HepG2 (cell line): ENCODE data around the gene RSRC2. TPM values are rescaled to one million over a fixed set of nuclear protein-coding genes. Genes with fewer than 3 reads are reported as not detected.

Source experiments
- BATF2 ChIP-seq: sonication (generic); formaldehyde crosslinking; IDR thresholded peaks from 2 replicates; pipeline ENCODE4 v1.8.0; 2022; ENCODE audit warnings: mild to moderate bottlenecking, missing genetic modification reagents, moderate library complexity
- CAMTA2 ChIP-seq: sonication (generic); formaldehyde crosslinking; IDR thresholded peaks from 2 replicates; pipeline ENCODE4 v1.4.0; 2020; ENCODE audit warnings: mild to moderate bottlenecking, missing genetic modification reagents, borderline replicate concordance
- CC2D1A ChIP-seq: sonication (generic); formaldehyde crosslinking; IDR thresholded peaks from 2 replicates; pipeline ENCODE4 v1.8.1; 2023; ENCODE audit warnings: mild to moderate bottlenecking, missing genetic modification reagents
- ELF1 ChIP-seq: sonication (generic); formaldehyde crosslinking; IDR thresholded peaks from 2 replicates; pipeline ENCODE4 v1.4.0; 2020; ENCODE audit warnings: missing genetic modification reagents
- FOXK2 ChIP-seq: fragments of 450-650 bp; IDR thresholded peaks from 2 replicates; pipeline ENCODE4 v1.6.1; 2016
- FOXP4 ChIP-seq: sonication (generic); formaldehyde crosslinking; IDR thresholded peaks from 2 replicates; pipeline ENCODE4 v1.4.0; 2020; ENCODE audit warnings: missing genetic modification reagents
- GATAD2A ChIP-seq: IDR thresholded peaks from 2 replicates; pipeline ENCODE4 v1.6.1; 2016
- HOXA3 ChIP-seq: sonication (generic); formaldehyde crosslinking; IDR thresholded peaks from 2 replicates; pipeline ENCODE4 v1.5.0; 2020; ENCODE audit warnings: missing genetic modification reagents
- KAT8 ChIP-seq: IDR thresholded peaks from 2 replicates; pipeline ENCODE4 v1.6.1; 2016; ENCODE audit warnings: missing genetic modification reagents, missing compliant biosample characterization
- MAX ChIP-seq: IDR thresholded peaks from 2 replicates; pipeline ENCODE4 v1.6.1; 2012; ENCODE audit warnings: inconsistent platforms
- MAZ ChIP-seq, 2 experiments: sonication (generic) in 1 of 2; formaldehyde crosslinking in 1 of 2; IDR thresholded peaks; 2 replicates each; pipeline versions ENCODE4 v1.5.0 to v1.6.1; 2012 to 2020; ENCODE audit warnings: low read depth in 2 of 2, mild to moderate bottlenecking in 2 of 2, borderline replicate concordance in 1 of 2, improper control_type of control experiment in 1 of 2, low read length in 1 of 2, missing genetic modification reagents in 1 of 2, moderate library complexity in 1 of 2
- NCOA1 ChIP-seq: sonication (generic); formaldehyde crosslinking; IDR thresholded peaks from 2 replicates; pipeline ENCODE4 v1.9.0; 2021; ENCODE audit warnings: missing genetic modification reagents
- NFE2L1 ChIP-seq: sonication (generic); formaldehyde crosslinking; IDR thresholded peaks from 2 replicates; pipeline ENCODE4 v1.4.0; 2020; ENCODE audit warnings: missing genetic modification reagents, mild to moderate bottlenecking, borderline replicate concordance
- PLSCR1 ChIP-seq: sonication (generic); formaldehyde crosslinking; IDR thresholded peaks from 2 replicates; pipeline ENCODE4 v1.5.0; 2020; ENCODE audit warnings: missing genetic modification reagents, mild to moderate bottlenecking, borderline replicate concordance
- RFX1 ChIP-seq: fragments of 450-650 bp; IDR thresholded peaks from 2 replicates; pipeline ENCODE4 v1.6.1; 2017
- SIN3A ChIP-seq: IDR thresholded peaks from 2 replicates; pipeline ENCODE4 v1.6.1; 2011; ENCODE audit warnings: low read depth, mild to moderate bottlenecking, control low read depth, low read length, borderline replicate concordance
- SKI ChIP-seq: fragments of 450-650 bp; IDR thresholded peaks from one replicate; pipeline ENCODE4 v1.6.1; 2018; ENCODE audit warnings: mild to moderate bottlenecking; ENCODE audit not compliant: partially characterized antibody
- TFDP1 ChIP-seq: IDR thresholded peaks from 2 replicates; pipeline ENCODE4 v1.6.1; 2016; ENCODE audit warnings: missing compliant biosample characterization, missing genetic modification reagents, borderline replicate concordance
- ZFP41 ChIP-seq: sonication (generic); formaldehyde crosslinking; IDR thresholded peaks from 2 replicates; pipeline ENCODE4 v1.4.0; 2020; ENCODE audit warnings: mild to moderate bottlenecking, missing genetic modification reagents, borderline replicate concordance
- ZFP90 ChIP-seq: sonication (generic); formaldehyde crosslinking; IDR thresholded peaks from 2 replicates; pipeline ENCODE4 v1.8.0; 2022; ENCODE audit warnings: missing genetic modification reagents, mild to moderate bottlenecking, inconsistent platforms, borderline replicate concordance
- ZMYM2 ChIP-seq: sonication (generic); formaldehyde crosslinking; IDR thresholded peaks from 2 replicates; pipeline ENCODE4 v1.8.0; 2022; ENCODE audit warnings: mild to moderate bottlenecking, missing genetic modification reagents
- ZNF224 ChIP-seq: sonication (generic); formaldehyde crosslinking; IDR thresholded peaks from 2 replicates; pipeline ENCODE4 v1.5.0; 2020; ENCODE audit warnings: mild to moderate bottlenecking, missing genetic modification reagents
- ZNF292 ChIP-seq: sonication (generic); formaldehyde crosslinking; IDR thresholded peaks from 2 replicates; pipeline ENCODE4 v1.8.1; 2022; ENCODE audit warnings: mild to moderate bottlenecking, low read depth, missing genetic modification reagents, borderline replicate concordance
- ZNF362 ChIP-seq: sonication (generic); formaldehyde crosslinking; IDR thresholded peaks from 2 replicates; pipeline ENCODE4 v1.4.0; 2020; ENCODE audit warnings: missing genetic modification reagents, mild to moderate bottlenecking, borderline replicate concordance
- ZNF543 ChIP-seq: sonication (generic); formaldehyde crosslinking; IDR thresholded peaks from 2 replicates; pipeline ENCODE4 v1.4.0; 2020; ENCODE audit warnings: mild to moderate bottlenecking, missing genetic modification reagents
- ZNF777 ChIP-seq: sonication (generic); formaldehyde crosslinking; IDR thresholded peaks from 2 replicates; pipeline ENCODE4 v1.4.0; 2020; ENCODE audit warnings: missing genetic modification reagents
- ZNF790 ChIP-seq: sonication (generic); formaldehyde crosslinking; IDR thresholded peaks from 2 replicates; pipeline ENCODE4 v1.8.0; 2022; ENCODE audit warnings: missing genetic modification reagents, mild to moderate bottlenecking, borderline replicate concordance
- polyA plus RNA-seq, 8 experiments: library from polyadenylated mRNA; depleted of rRNA in 3 of 8; stranded (reverse) in 7 of 8; unstranded in 1 of 8; fragments of >200 nt; fragmentation: Illumina TruSeq in 4 of 8; extraction: Trizol in 4 of 8; gene quantifications; 2 replicates each; pipeline versions ENCODE4 v1.2.1 to v1.2.3, GENCODE V29; 2011 to 2016; ENCODE audit warnings: low read depth in 4 of 8, missing spikeins in 1 of 8, mixed read lengths in 1 of 8; ENCODE audit not compliant: insufficient read depth in 1 of 8
- total RNA-seq, 5 experiments: library from RNA; depleted of rRNA; stranded (reverse); fragments of >200 nt; fragmentation: Illumina TruSeq; extraction: Trizol; gene quantifications; 2 replicates each; pipeline ENCODE4 v1.2.3, GENCODE V29; 2016; ENCODE audit warnings: low read depth in 1 of 5

Gene RSRC2
- total and polyA plus RNA-seq, 2 of the 13 experiments (the other 11 are each of a cell fraction or from before 2014, with no cell fraction given) = 31.4 to 77.8 TPM

GRCh38 chr12:122491991-122492390 is 34.7 kb downstream of the RSRC2 start (continued):
- TF ChIP-seq NCOA1 (CRISPR knock-in tag) = no peak
- TF ChIP-seq SKI = no peak
- no peak for TF ChIP-seq CC2D1A (CRISPR knock-in tag)
- TF ChIP-seq ZNF224 (CRISPR knock-in tag) = no peak
- peak; percentile 76; the same call in 1 of the 2 replicates for TF ChIP-seq HOXA3
- TF ChIP-seq BATF2 (CRISPR knock-in tag) = no peak
- peak; percentile 87 for TF ChIP-seq FOXP4 (CRISPR knock-in tag)
- no peak for TF ChIP-seq PLSCR1
- TF ChIP-seq NFE2L1 (CRISPR knock-in tag) = no peak
- no peak for TF ChIP-seq ZNF292
- peak; percentile 93 for TF ChIP-seq GATAD2A
- TF ChIP-seq ZMYM2 (CRISPR knock-in tag) = no peak
- no peak for TF ChIP-seq FOXK2
- no peak for TF ChIP-seq ZNF777 (CRISPR knock-in tag)
- TF ChIP-seq ZNF362 (CRISPR knock-in tag) = no peak
- no peak for TF ChIP-seq SIN3A
- no peak for TF ChIP-seq ZFP90 (CRISPR knock-in tag)
- no peak for TF ChIP-seq ZNF790 (CRISPR knock-in tag)
- TF ChIP-seq ZFP41 (CRISPR knock-in tag) = no peak
- TF ChIP-seq CAMTA2 (CRISPR knock-in tag) = no peak
- 0 out of 2 replicates have a peak, but pooled peaks have one; percentile 44 for TF ChIP-seq KAT8
- TF ChIP-seq MAZ (IDR thresholded peaks at IDR 0.05; ENCODE audit: borderline replicate concordance, low read depth, low read length) = no peak
- no peak for TF ChIP-seq MAZ (CRISPR knock-in tag; IDR thresholded peaks at IDR 0.05; ENCODE audit: low read depth)
- no peak for TF ChIP-seq RFX1
- no peak for TF ChIP-seq ELF1 (CRISPR knock-in tag)
- no peak for TF ChIP-seq ZNF543 (CRISPR knock-in tag)
- peak; percentile 49; the same call in 1 of the 2 replicates for TF ChIP-seq MAX
- TF ChIP-seq TFDP1 = no peak
